ENCODE data around the gene GOT2. TPM values are rescaled to one million over a fixed set of nuclear protein-coding genes. Genes with fewer than 3 reads are reported as not detected.

Gene GOT2
- total and polyA plus RNA-seq, 2 donors (not counting 1 experiment from before 2014, with no cell fraction given): 15.8 to 33.6 TPM

DNA sequence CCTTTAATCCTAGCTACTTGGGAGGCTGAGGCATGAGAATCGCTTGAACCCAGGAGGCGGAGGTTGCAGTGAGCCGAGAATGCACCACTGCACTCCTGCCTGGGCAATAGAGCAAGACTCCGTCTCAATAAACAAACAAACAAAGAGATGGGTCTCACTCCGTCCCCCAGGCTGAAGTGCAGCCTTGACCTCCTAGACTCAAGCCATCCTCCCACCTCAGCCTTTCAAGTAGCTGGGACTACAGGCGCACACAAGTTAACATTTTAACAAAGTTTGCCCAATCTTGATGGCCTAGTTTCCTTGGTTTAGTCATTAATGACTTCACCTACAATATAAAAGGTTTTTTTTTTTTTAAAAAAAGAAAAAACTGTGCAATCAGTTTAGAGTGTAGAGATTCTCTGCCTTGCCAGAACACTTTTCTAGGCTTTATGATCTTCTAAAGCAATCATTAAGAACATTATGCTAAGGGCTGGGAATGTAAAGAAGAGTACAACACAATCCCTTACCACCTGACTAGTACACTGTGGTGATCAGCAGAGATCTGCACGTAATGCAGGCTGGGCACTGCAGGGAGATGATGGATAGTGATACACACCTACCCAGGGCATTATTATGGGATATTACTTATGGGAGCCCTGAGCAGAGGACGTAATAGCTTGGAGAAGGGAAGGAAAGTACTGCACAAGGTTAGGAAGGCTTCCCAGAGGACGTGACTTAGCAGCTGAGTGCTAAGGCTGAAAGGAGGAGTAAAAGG, 6.9 kb downstream of the GOT2 start:
- ChIA-PET CTCF (no interaction called here), POLR2A (no interaction called here)
- H3K4me3 Mint-ChIP-seq: no peak overlapping the region
- no peaks in the 10 kb centered on the region for H3K9me3 Mint-ChIP-seq (ENCODE audit: insufficient read depth)
- Histone ChIP-seq H2AFZ (ENCODE audit: insufficient read depth, low read depth, low read length, poor library complexity, severe bottlenecking) (no peak overlapping the region), H3K4me3 (ENCODE audit: control extremely low read depth in 1 of 5, extremely low read depth in 1 of 5, insufficient read depth in 1 of 5, low read depth in 2 of 5, low read length in 4 of 5) (no peak overlapping the region), H3K27me3 (replicated peaks in 1 of 4; ENCODE audit: control extremely low read depth in 1 of 4, control insufficient read depth in 3 of 4, insufficient read depth in 4 of 4, low read length in 3 of 4) (no peaks in the 10 kb centered on the region), H3K9me3 (ENCODE audit: control extremely low read depth in 1 of 3, control insufficient read depth in 2 of 3, insufficient read depth in 1 of 3, low read length in 2 of 3) (no peaks in the 10 kb centered on the region), H3K9ac (ENCODE audit: low read length) (no peak overlapping the region), H3K79me2 (ENCODE audit: control insufficient read depth, insufficient read depth, low read length) (peaks cover 25% of the 10 kb centered on the region), H3K36me3 (replicated peaks in 1 of 2; ENCODE audit: control extremely low read depth in 1 of 2, control insufficient read depth in 1 of 2, extremely low read depth in 1 of 2, insufficient read depth in 2 of 2, low read length in 1 of 2) (peaks cover 0 to 13% of the 10 kb centered on the region in 2 experiments), H4K20me1 (ENCODE audit: control insufficient read depth, insufficient read depth, low read length, poor library complexity, severe bottlenecking) (no peaks in the 10 kb centered on the region), H3K4me2 (replicated peaks; ENCODE audit: low read depth, low read length, poor library complexity, severe bottlenecking) (no peak overlapping the region), H3K27ac (ENCODE audit: low read length in 2 of 2) (no peak overlapping the region), H3K4me1 (ENCODE audit: control insufficient read depth in 2 of 2, insufficient read depth in 2 of 2, low read length in 2 of 2) (peaks cover 6 to 9% of the 10 kb centered on the region in 2 donors)
- TF ChIP-seq CTCF (IDR thresholded peaks at IDR 0.05) (no peak), EZH2 (IDR thresholded peaks at IDR 0.05; ENCODE audit: borderline replicate concordance, insufficient read depth, low read depth, low read length, poor library complexity, severe bottlenecking) (no peak)
- WGBS (ENCODE audit: insufficient coverage): 98% methylated on average over 5 of the region's 9 CpGs
- peaks cover 23% of the 10 kb centered on the region for H3K4me1 Mint-ChIP-seq
- ATAC-seq (ENCODE audit: low read depth) (no peak), DNase-seq (no peak)
- H3K27ac Mint-ChIP-seq: no peak overlapping the region
- intact Hi-C loops (cut with micrococcal nuclease): no loop called here
- no peaks in the 10 kb centered on the region for H3K27me3 Mint-ChIP-seq

- DNase-seq: no peak
- TF ChIP-seq EZH2 (IDR thresholded peaks at IDR 0.05; ENCODE audit: borderline replicate concordance, insufficient read depth, low read depth, low read length, poor library complexity, severe bottlenecking) (no peak), CTCF (IDR thresholded peaks at IDR 0.05) (no peak)
- ATAC-seq (ENCODE audit: low read depth): no peak
- Mint-ChIP-seq H3K4me1 (no peaks in the 10 kb centered on the region), H3K27me3 (no peaks in the 10 kb centered on the region), H3K27ac (no peak overlapping the region), H3K9me3 (ENCODE audit: insufficient read depth) (no peaks in the 10 kb centered on the region), H3K4me3 (no peak overlapping the region)
- 100% methylated on average over 1 of the region's 3 CpGs for WGBS (ENCODE audit: insufficient coverage)
- ChIA-PET CTCF (no interaction called here), POLR2A (no interaction called here)
- H3K4me3 ChIP-seq (ENCODE audit: control extremely low read depth in 1 of 5, extremely low read depth in 1 of 5, insufficient read depth in 1 of 5, low read depth in 2 of 5, low read length in 4 of 5): no peak overlapping the region
- H3K79me2 ChIP-seq (ENCODE audit: control insufficient read depth, insufficient read depth, low read length): no peaks in the 10 kb centered on the region
- H3K36me3 ChIP-seq (replicated peaks in 1 of 2; ENCODE audit: control extremely low read depth in 1 of 2, control insufficient read depth in 1 of 2, extremely low read depth in 1 of 2, insufficient read depth in 2 of 2, low read length in 1 of 2): peaks cover 5 to 35% of the 10 kb centered on the region in 2 experiments
- H3K4me2 ChIP-seq (replicated peaks; ENCODE audit: low read depth, low read length, poor library complexity, severe bottlenecking): no peak overlapping the region
- H3K9ac ChIP-seq (ENCODE audit: low read length): no peak overlapping the region
- no peaks in the 10 kb centered on the region for H3K27me3 ChIP-seq (replicated peaks in 1 of 4; ENCODE audit: control extremely low read depth in 1 of 4, control insufficient read depth in 3 of 4, insufficient read depth in 4 of 4, low read length in 3 of 4)
- no peak overlapping the region for H2AFZ ChIP-seq (ENCODE audit: insufficient read depth, low read depth, low read length, poor library complexity, severe bottlenecking)
- H3K27ac ChIP-seq (ENCODE audit: low read length in 2 of 2): no peak overlapping the region
- H4K20me1 ChIP-seq (ENCODE audit: control insufficient read depth, insufficient read depth, low read length, poor library complexity, severe bottlenecking): no peaks in the 10 kb centered on the region
- H3K4me1 ChIP-seq (ENCODE audit: control insufficient read depth in 2 of 2, insufficient read depth in 2 of 2, low read length in 2 of 2): no peaks in the 10 kb centered on the region
- H3K9me3 ChIP-seq (ENCODE audit: control extremely low read depth in 1 of 3, control insufficient read depth in 2 of 3, insufficient read depth in 1 of 3, low read length in 2 of 3): no peaks in the 10 kb centered on the region
- intact Hi-C loops (cut with micrococcal nuclease): no loop called here
Measured at GRCh38 chr16:58723109-58723508, 11.0 kb downstream of the GOT2 start.
